H9 (cell line): ENCODE data around the gene MIPEP. TPM values are rescaled to one million over a fixed set of nuclear protein-coding genes. Genes with fewer than 3 reads are reported as not detected.

Experiments
- DNase-seq: peaks from one replicate; pipeline ENCODE4 v3.0.0-alpha.2; 2017
- H2AFZ ChIP-seq: one replicate; pipeline ENCODE4 v1.6.1; 2013; ENCODE audit warnings: mild to moderate bottlenecking, low read length, control low read depth, moderate library complexity
- H2AK5ac ChIP-seq: 2 replicates; pipeline ENCODE4 v1.6.1; 2013; ENCODE audit warnings: low read length, control low read depth, mixed read lengths; ENCODE audit not compliant: insufficient read length
- H2BK120ac ChIP-seq: one replicate; pipeline ENCODE4 v1.6.1; 2013; ENCODE audit warnings: low read depth, mild to moderate bottlenecking, low read length, control low read depth, inconsistent platforms; ENCODE audit not compliant: poor library complexity, severe bottlenecking
- H2BK12ac ChIP-seq: 2 replicates; pipeline ENCODE4 v1.6.1; 2013; ENCODE audit warnings: low read length, control low read depth, mixed read lengths, low read depth; ENCODE audit not compliant: insufficient read length
- H2BK15ac ChIP-seq: 2 replicates; pipeline ENCODE4 v1.6.1; 2013; ENCODE audit warnings: low read depth, low read length, control low read depth
- H2BK20ac ChIP-seq: one replicate; pipeline ENCODE4 v1.6.1; 2013; ENCODE audit warnings: low read depth, mild to moderate bottlenecking, low read length, control low read depth, inconsistent platforms; ENCODE audit not compliant: poor library complexity, severe bottlenecking
- H2BK5ac ChIP-seq: 2 replicates; pipeline ENCODE4 v1.6.1; 2013; ENCODE audit warnings: low read length, control low read depth, mixed read lengths; ENCODE audit not compliant: insufficient read length
- H3K14ac ChIP-seq: 2 replicates; pipeline ENCODE4 v1.6.1; 2013; ENCODE audit warnings: low read length, control low read depth; ENCODE audit not compliant: insufficient read depth
- H3K18ac ChIP-seq: 2 replicates; pipeline ENCODE4 v1.6.1; 2013; ENCODE audit warnings: low read depth, mild to moderate bottlenecking, mixed read lengths, low read length, control low read depth; ENCODE audit not compliant: insufficient read length
- H3K23ac ChIP-seq: 2 replicates; pipeline ENCODE4 v1.6.1; 2013; ENCODE audit warnings: low read length, control low read depth, mixed read lengths, low read depth; ENCODE audit not compliant: insufficient read length
- H3K23me2 ChIP-seq: 2 replicates; pipeline ENCODE4 v1.6.1; 2013; ENCODE audit warnings: low read depth, mild to moderate bottlenecking, mixed read lengths, low read length, control low read depth; ENCODE audit not compliant: insufficient read length, poor library complexity, severe bottlenecking
- H3K27ac ChIP-seq: 2 replicates; pipeline ENCODE4 v1.5.1; 2013; ENCODE audit warnings: low read length, control low read depth, mixed read lengths, low read depth; ENCODE audit not compliant: insufficient read length
- H3K27me3 ChIP-seq: 2 replicates; pipeline ENCODE4 v1.6.1; 2013; ENCODE audit warnings: low read length, control low read depth, inconsistent platforms; ENCODE audit not compliant: insufficient read depth
- H3K4ac ChIP-seq: 2 replicates; pipeline ENCODE4 v1.6.1; 2013; ENCODE audit warnings: low read depth, mild to moderate bottlenecking, control low read depth, inconsistent platforms, low read length, moderate library complexity
- H3K4me1 ChIP-seq: 2 replicates; pipeline ENCODE4 v1.6.1; 2013; ENCODE audit warnings: low read length, control low read depth, inconsistent platforms; ENCODE audit not compliant: insufficient read depth
- H3K4me2 ChIP-seq: 2 replicates; pipeline ENCODE4 v1.6.1; 2013; ENCODE audit warnings: low read length, control low read depth, mixed read lengths; ENCODE audit not compliant: insufficient read length, insufficient read depth
- H3K56ac ChIP-seq: 2 replicates; pipeline ENCODE4 v1.6.1; 2013; ENCODE audit warnings: low read depth, mild to moderate bottlenecking, mixed read lengths, low read length, control low read depth; ENCODE audit not compliant: insufficient read length
- H3K79me1 ChIP-seq: 2 replicates; pipeline ENCODE4 v1.6.1; 2013; ENCODE audit warnings: low read depth, mild to moderate bottlenecking, moderate library complexity, low read length, control low read depth, inconsistent platforms; ENCODE audit not compliant: insufficient read depth, poor library complexity, severe bottlenecking
- H3K79me2 ChIP-seq: 2 replicates; pipeline ENCODE4 v1.6.1; 2013; ENCODE audit warnings: low read length, control low read depth, inconsistent platforms; ENCODE audit not compliant: insufficient read depth
- H3K9ac ChIP-seq: 2 replicates; pipeline ENCODE4 v1.6.1; 2013; ENCODE audit warnings: low read length, control low read depth, mixed read lengths; ENCODE audit not compliant: insufficient read length; ENCODE audit errors: extremely low read depth
- H3K9me3 ChIP-seq: one replicate; pipeline ENCODE4 v1.6.1; 2013; ENCODE audit warnings: low read depth, low read length, inconsistent platforms; ENCODE audit not compliant: control insufficient read depth
- H3T11ph ChIP-seq: one replicate; pipeline ENCODE4 v1.6.1; 2013; ENCODE audit warnings: mild to moderate bottlenecking, low read length, control low read depth, inconsistent platforms
- H4K20me1 ChIP-seq: one replicate; pipeline ENCODE4 v1.6.1; 2013; ENCODE audit not compliant: control insufficient read depth, insufficient read length, insufficient read depth
- H4K5ac ChIP-seq: 2 replicates; pipeline ENCODE4 v1.6.1; 2013; ENCODE audit warnings: low read depth, mild to moderate bottlenecking, mixed read lengths, low read length, control low read depth; ENCODE audit not compliant: insufficient read length
- H4K8ac ChIP-seq: replicated peaks from 2 replicates; pipeline ENCODE4 v1.6.1; 2013; ENCODE audit warnings: low read length, control low read depth, mixed read lengths, low read depth; ENCODE audit not compliant: insufficient read length
- H4K91ac ChIP-seq: 2 replicates; pipeline ENCODE4 v1.6.1; 2013; ENCODE audit warnings: low read depth, mild to moderate bottlenecking, moderate library complexity, mixed read lengths, low read length, control low read depth; ENCODE audit not compliant: insufficient read length
- H3K27ac Mint-ChIP-seq, 3 experiments: 2 replicates in 2 of 3; 3 replicates in 1 of 3; pipeline ENCODE4 v1.8.0; 2020 to 2021; ENCODE audit warnings: mixed read lengths in 3 of 3, mild to moderate bottlenecking in 1 of 3, moderate library complexity in 1 of 3
- H3K27me3 Mint-ChIP-seq: 2 replicates; pipeline ENCODE4 v1.8.0; 2021; ENCODE audit warnings: low read depth, mild to moderate bottlenecking, moderate library complexity, mixed read lengths
- H3K36me3 Mint-ChIP-seq, 3 experiments: 2 replicates in 2 of 3; 3 replicates in 1 of 3; pipeline ENCODE4 v1.8.0; 2020 to 2021; ENCODE audit warnings: low read depth in 3 of 3, mixed read lengths in 3 of 3; ENCODE audit not compliant: insufficient read depth in 1 of 3
- H3K4me1 Mint-ChIP-seq, 2 experiments: 2 replicates each; pipeline ENCODE4 v1.8.0; 2020; ENCODE audit warnings: mixed read lengths in 2 of 2
- H3K4me3 Mint-ChIP-seq, 2 experiments: 2 replicates in 1 of 2; 3 replicates in 1 of 2; pipeline ENCODE4 v1.8.0; 2020 to 2021; ENCODE audit warnings: mild to moderate bottlenecking in 2 of 2, mixed read lengths in 2 of 2, moderate library complexity in 1 of 2
- H3K9me3 Mint-ChIP-seq, 2 experiments: 2 replicates in 1 of 2; 3 replicates in 1 of 2; pipeline ENCODE4 v1.8.0; 2020; ENCODE audit warnings: mild to moderate bottlenecking in 2 of 2, mixed read lengths in 2 of 2, moderate library complexity in 1 of 2
- WGBS: extraction: QIAGEN DNeasy Blood & Tissue Kit; methylation state at CpG from one replicate; pipeline ENCODE4 v1.1.7; 2013; ENCODE audit warnings: missing lambda C conversion rate, low lambda C conversion rate, mixed read lengths; ENCODE audit not compliant: insufficient read length; ENCODE audit errors: extremely low coverage; 5-methylcytosine and 5-hydroxymethylcytosine counted together
- total RNA-seq: library from RNA; stranded (reverse); gene quantifications from 2 replicates; pipeline ENCODE4 v1.2.1, GENCODE V29; 2021
- TF ChIP-seq, protein P1 (sequence below): fragments of 200-600 bp; sonication (generic); conservative IDR thresholded peaks from 3 replicates; pipeline ENCODE4 v1.8.0; 2021; ENCODE audit warnings: antibody characterized with exemption, mild to moderate bottlenecking

Gene MIPEP
- total RNA-seq, 1 experiment from 2014 or later = 18.5 TPM

DNA sequence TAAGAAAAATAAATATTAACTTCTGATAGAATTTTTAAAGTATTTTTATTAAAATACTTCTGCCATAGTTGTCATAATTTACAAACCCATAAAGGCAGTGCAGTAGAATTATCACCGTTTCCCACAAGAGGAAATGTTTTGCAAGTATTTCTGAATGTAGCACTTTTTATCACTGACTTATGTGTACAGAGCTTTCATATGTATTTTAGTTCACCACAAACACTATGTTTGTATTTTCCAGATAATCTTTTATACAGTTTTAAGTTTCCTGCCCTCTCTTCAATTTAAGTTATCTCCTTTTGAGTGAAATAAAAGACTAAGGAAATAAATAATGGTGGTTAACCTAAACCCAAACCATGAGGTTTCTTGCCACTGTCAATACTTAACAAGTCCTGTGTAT, 24.2 kb downstream of the MIPEP start:
- Histone ChIP-seq H3K18ac (no peak overlapping the region), H2AFZ (no peak overlapping the region), H3K27me3 (no peaks in the 10 kb centered on the region; the same call in 1 of the 2 replicates), H3K4ac (no peak overlapping the region), H3K27ac (no peak overlapping the region), H3K9me3 (no peaks in the 10 kb centered on the region), H2BK12ac (no peak overlapping the region), H2BK120ac (no peak overlapping the region), H4K20me1 (no peaks in the 10 kb centered on the region), H3K14ac (no peak overlapping the region), H2AK5ac (no peak overlapping the region), H3K79me1 (no peaks in the 10 kb centered on the region), H3K23me2 (no peaks in the 10 kb centered on the region), H3K79me2 (no peaks in the 10 kb centered on the region), H3K23ac (no peak overlapping the region), H2BK20ac (no peak overlapping the region), H3K9ac (no peak overlapping the region), H3K56ac (no peak overlapping the region), H4K8ac (no peak overlapping the region), H2BK5ac (no peak overlapping the region), H3T11ph (no peak overlapping the region), H4K5ac (no peak overlapping the region), H3K4me2 (no peak overlapping the region), H2BK15ac (no peak overlapping the region), H4K91ac (no peak overlapping the region), H3K4me1 (no peaks in the 10 kb centered on the region)
- no peak overlapping the region for H3K4me3 Mint-ChIP-seq
- H3K9me3 Mint-ChIP-seq = no peaks in the 10 kb centered on the region
- TF ChIP-seq, protein P1, sequence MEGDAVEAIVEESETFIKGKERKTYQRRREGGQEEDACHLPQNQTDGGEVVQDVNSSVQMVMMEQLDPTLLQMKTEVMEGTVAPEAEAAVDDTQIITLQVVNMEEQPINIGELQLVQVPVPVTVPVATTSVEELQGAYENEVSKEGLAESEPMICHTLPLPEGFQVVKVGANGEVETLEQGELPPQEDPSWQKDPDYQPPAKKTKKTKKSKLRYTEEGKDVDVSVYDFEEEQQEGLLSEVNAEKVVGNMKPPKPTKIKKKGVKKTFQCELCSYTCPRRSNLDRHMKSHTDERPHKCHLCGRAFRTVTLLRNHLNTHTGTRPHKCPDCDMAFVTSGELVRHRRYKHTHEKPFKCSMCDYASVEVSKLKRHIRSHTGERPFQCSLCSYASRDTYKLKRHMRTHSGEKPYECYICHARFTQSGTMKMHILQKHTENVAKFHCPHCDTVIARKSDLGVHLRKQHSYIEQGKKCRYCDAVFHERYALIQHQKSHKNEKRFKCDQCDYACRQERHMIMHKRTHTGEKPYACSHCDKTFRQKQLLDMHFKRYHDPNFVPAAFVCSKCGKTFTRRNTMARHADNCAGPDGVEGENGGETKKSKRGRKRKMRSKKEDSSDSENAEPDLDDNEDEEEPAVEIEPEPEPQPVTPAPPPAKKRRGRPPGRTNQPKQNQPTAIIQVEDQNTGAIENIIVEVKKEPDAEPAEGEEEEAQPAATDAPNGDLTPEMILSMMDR = no peak
- H3K27ac Mint-ChIP-seq = no peak overlapping the region
- WGBS = no CpG with 5 or more reads among the region's 1 CpG
- DNase-seq = no peak
- H3K4me1 Mint-ChIP-seq = no peaks in the 10 kb centered on the region
- peaks cover 0 to 3% (median 0%) of the 10 kb centered on the region in 3 experiments; a peak in 2 of 7 replicates for H3K36me3 Mint-ChIP-seq
- H3K27me3 Mint-ChIP-seq = no peaks in the 10 kb centered on the region
